H9 (cell line): Measurements from ENCODE around the gene FHIT. TPM values are rescaled to one million over a fixed set of nuclear protein-coding genes. Genes with fewer than 3 reads are reported as not detected.

Experiments
- DNase-seq: peaks from one replicate; pipeline ENCODE4 v3.0.0-alpha.2; 2017
- H2AFZ ChIP-seq: one replicate; pipeline ENCODE4 v1.6.1; 2013; ENCODE audit warnings: mild to moderate bottlenecking, low read length, control low read depth, moderate library complexity
- H2AK5ac ChIP-seq: 2 replicates; pipeline ENCODE4 v1.6.1; 2013; ENCODE audit warnings: low read length, control low read depth, mixed read lengths; ENCODE audit not compliant: insufficient read length
- H2BK120ac ChIP-seq: one replicate; pipeline ENCODE4 v1.6.1; 2013; ENCODE audit warnings: low read depth, mild to moderate bottlenecking, low read length, control low read depth, inconsistent platforms; ENCODE audit not compliant: poor library complexity, severe bottlenecking
- H2BK12ac ChIP-seq: 2 replicates; pipeline ENCODE4 v1.6.1; 2013; ENCODE audit warnings: low read length, control low read depth, mixed read lengths, low read depth; ENCODE audit not compliant: insufficient read length
- H2BK15ac ChIP-seq: 2 replicates; pipeline ENCODE4 v1.6.1; 2013; ENCODE audit warnings: low read depth, low read length, control low read depth
- H2BK20ac ChIP-seq: one replicate; pipeline ENCODE4 v1.6.1; 2013; ENCODE audit warnings: low read depth, mild to moderate bottlenecking, low read length, control low read depth, inconsistent platforms; ENCODE audit not compliant: poor library complexity, severe bottlenecking
- H2BK5ac ChIP-seq: 2 replicates; pipeline ENCODE4 v1.6.1; 2013; ENCODE audit warnings: low read length, control low read depth, mixed read lengths; ENCODE audit not compliant: insufficient read length
- H3K14ac ChIP-seq: 2 replicates; pipeline ENCODE4 v1.6.1; 2013; ENCODE audit warnings: low read length, control low read depth; ENCODE audit not compliant: insufficient read depth
- H3K18ac ChIP-seq: 2 replicates; pipeline ENCODE4 v1.6.1; 2013; ENCODE audit warnings: low read depth, mild to moderate bottlenecking, mixed read lengths, low read length, control low read depth; ENCODE audit not compliant: insufficient read length
- H3K23ac ChIP-seq: 2 replicates; pipeline ENCODE4 v1.6.1; 2013; ENCODE audit warnings: low read length, control low read depth, mixed read lengths, low read depth; ENCODE audit not compliant: insufficient read length
- H3K23me2 ChIP-seq: 2 replicates; pipeline ENCODE4 v1.6.1; 2013; ENCODE audit warnings: low read depth, mild to moderate bottlenecking, mixed read lengths, low read length, control low read depth; ENCODE audit not compliant: insufficient read length, poor library complexity, severe bottlenecking
- H3K27ac ChIP-seq: 2 replicates; pipeline ENCODE4 v1.5.1; 2013; ENCODE audit warnings: low read length, control low read depth, mixed read lengths, low read depth; ENCODE audit not compliant: insufficient read length
- H3K27me3 ChIP-seq: 2 replicates; pipeline ENCODE4 v1.6.1; 2013; ENCODE audit warnings: low read length, control low read depth, inconsistent platforms; ENCODE audit not compliant: insufficient read depth
- H3K4ac ChIP-seq: 2 replicates; pipeline ENCODE4 v1.6.1; 2013; ENCODE audit warnings: low read depth, mild to moderate bottlenecking, control low read depth, inconsistent platforms, low read length, moderate library complexity
- H3K4me1 ChIP-seq: 2 replicates; pipeline ENCODE4 v1.6.1; 2013; ENCODE audit warnings: low read length, control low read depth, inconsistent platforms; ENCODE audit not compliant: insufficient read depth
- H3K4me2 ChIP-seq: 2 replicates; pipeline ENCODE4 v1.6.1; 2013; ENCODE audit warnings: low read length, control low read depth, mixed read lengths; ENCODE audit not compliant: insufficient read length, insufficient read depth
- H3K56ac ChIP-seq: 2 replicates; pipeline ENCODE4 v1.6.1; 2013; ENCODE audit warnings: low read depth, mild to moderate bottlenecking, mixed read lengths, low read length, control low read depth; ENCODE audit not compliant: insufficient read length
- H3K79me1 ChIP-seq: 2 replicates; pipeline ENCODE4 v1.6.1; 2013; ENCODE audit warnings: low read depth, mild to moderate bottlenecking, moderate library complexity, low read length, control low read depth, inconsistent platforms; ENCODE audit not compliant: insufficient read depth, poor library complexity, severe bottlenecking
- H3K79me2 ChIP-seq: 2 replicates; pipeline ENCODE4 v1.6.1; 2013; ENCODE audit warnings: low read length, control low read depth, inconsistent platforms; ENCODE audit not compliant: insufficient read depth
- H3K9ac ChIP-seq: 2 replicates; pipeline ENCODE4 v1.6.1; 2013; ENCODE audit warnings: low read length, control low read depth, mixed read lengths; ENCODE audit not compliant: insufficient read length; ENCODE audit errors: extremely low read depth
- H3K9me3 ChIP-seq: one replicate; pipeline ENCODE4 v1.6.1; 2013; ENCODE audit warnings: low read depth, low read length, inconsistent platforms; ENCODE audit not compliant: control insufficient read depth
- H3T11ph ChIP-seq: one replicate; pipeline ENCODE4 v1.6.1; 2013; ENCODE audit warnings: mild to moderate bottlenecking, low read length, control low read depth, inconsistent platforms
- H4K20me1 ChIP-seq: one replicate; pipeline ENCODE4 v1.6.1; 2013; ENCODE audit not compliant: control insufficient read depth, insufficient read length, insufficient read depth
- H4K5ac ChIP-seq: 2 replicates; pipeline ENCODE4 v1.6.1; 2013; ENCODE audit warnings: low read depth, mild to moderate bottlenecking, mixed read lengths, low read length, control low read depth; ENCODE audit not compliant: insufficient read length
- H4K8ac ChIP-seq: replicated peaks from 2 replicates; pipeline ENCODE4 v1.6.1; 2013; ENCODE audit warnings: low read length, control low read depth, mixed read lengths, low read depth; ENCODE audit not compliant: insufficient read length
- H4K91ac ChIP-seq: 2 replicates; pipeline ENCODE4 v1.6.1; 2013; ENCODE audit warnings: low read depth, mild to moderate bottlenecking, moderate library complexity, mixed read lengths, low read length, control low read depth; ENCODE audit not compliant: insufficient read length
- H3K27ac Mint-ChIP-seq, 3 experiments: 2 replicates in 2 of 3; 3 replicates in 1 of 3; pipeline ENCODE4 v1.8.0; 2020 to 2021; ENCODE audit warnings: mixed read lengths in 3 of 3, mild to moderate bottlenecking in 1 of 3, moderate library complexity in 1 of 3
- H3K27me3 Mint-ChIP-seq: 2 replicates; pipeline ENCODE4 v1.8.0; 2021; ENCODE audit warnings: low read depth, mild to moderate bottlenecking, moderate library complexity, mixed read lengths
- H3K36me3 Mint-ChIP-seq, 3 experiments: 2 replicates in 2 of 3; 3 replicates in 1 of 3; pipeline ENCODE4 v1.8.0; 2020 to 2021; ENCODE audit warnings: low read depth in 3 of 3, mixed read lengths in 3 of 3; ENCODE audit not compliant: insufficient read depth in 1 of 3
- H3K4me1 Mint-ChIP-seq, 2 experiments: 2 replicates each; pipeline ENCODE4 v1.8.0; 2020; ENCODE audit warnings: mixed read lengths in 2 of 2
- H3K4me3 Mint-ChIP-seq, 2 experiments: 2 replicates in 1 of 2; 3 replicates in 1 of 2; pipeline ENCODE4 v1.8.0; 2020 to 2021; ENCODE audit warnings: mild to moderate bottlenecking in 2 of 2, mixed read lengths in 2 of 2, moderate library complexity in 1 of 2
- H3K9me3 Mint-ChIP-seq, 2 experiments: 2 replicates in 1 of 2; 3 replicates in 1 of 2; pipeline ENCODE4 v1.8.0; 2020; ENCODE audit warnings: mild to moderate bottlenecking in 2 of 2, mixed read lengths in 2 of 2, moderate library complexity in 1 of 2
- whole genome bisulfite sequencing: extraction: QIAGEN DNeasy Blood & Tissue Kit; methylation state at CpG from one replicate; pipeline ENCODE4 v1.1.7; 2013; ENCODE audit warnings: missing lambda C conversion rate, low lambda C conversion rate, mixed read lengths; ENCODE audit not compliant: insufficient read length; ENCODE audit errors: extremely low coverage; 5-methylcytosine and 5-hydroxymethylcytosine counted together
- total RNA-seq: library from RNA; stranded (reverse); gene quantifications from 2 replicates; pipeline ENCODE4 v1.2.1, GENCODE V29; 2021
- TF ChIP-seq, protein P1 (sequence below): fragments of 200-600 bp; sonication (generic); conservative IDR thresholded peaks from 3 replicates; pipeline ENCODE4 v1.8.0; 2021; ENCODE audit warnings: antibody characterized with exemption, mild to moderate bottlenecking

Gene FHIT
- total RNA-seq, 1 experiment from 2014 or later, result 3.0 TPM

DNA sequence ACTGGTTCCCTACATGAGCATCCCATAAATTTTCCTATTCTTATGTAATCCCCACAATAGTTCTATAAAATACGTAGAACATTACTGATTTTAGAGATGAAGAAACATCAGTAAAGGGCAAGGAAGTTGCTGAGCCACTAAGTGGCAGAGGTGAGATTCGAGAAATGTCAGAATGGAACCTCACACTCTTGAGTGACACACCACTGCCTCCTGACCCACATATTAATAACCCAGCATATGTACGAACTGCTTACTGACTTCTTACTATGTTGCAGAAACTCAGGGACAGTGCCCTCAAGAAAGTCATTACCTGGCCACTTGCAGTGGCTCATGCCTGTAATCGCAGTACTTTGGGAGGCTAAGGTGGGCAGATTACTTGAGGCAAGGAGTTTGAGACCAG, 1022.4 kb downstream of the FHIT start:
- Histone ChIP-seq H3K18ac (no peak overlapping the region), H3K4me2 (no peak overlapping the region), H2BK5ac (no peak overlapping the region), H2AFZ (no peak overlapping the region), H3K79me2 (no peaks in the 10 kb centered on the region), H3K56ac (no peak overlapping the region), H4K5ac (no peak overlapping the region), H3K79me1 (no peaks in the 10 kb centered on the region), H2BK12ac (no peak overlapping the region), H3K4me1 (no peaks in the 10 kb centered on the region), H3K23ac (no peak overlapping the region), H3K23me2 (no peaks in the 10 kb centered on the region), H3K14ac (no peak overlapping the region), H4K8ac (no peak overlapping the region), H4K20me1 (no peaks in the 10 kb centered on the region), H2BK20ac (no peak overlapping the region), H4K91ac (no peak overlapping the region), H2BK15ac (no peak overlapping the region), H3K27ac (no peak overlapping the region), H3K9ac (no peak overlapping the region), H2AK5ac (no peak overlapping the region), H3K4ac (no peak overlapping the region), H3K9me3 (no peaks in the 10 kb centered on the region), H3K27me3 (no peaks in the 10 kb centered on the region), H2BK120ac (no peak overlapping the region), H3T11ph (no peak overlapping the region)
- Mint-ChIP-seq H3K36me3 (no peaks in the 10 kb centered on the region; a peak in 4 of 7 replicates), H3K27me3 (no peaks in the 10 kb centered on the region; the same call in 1 of the 2 replicates), H3K4me1 (0 out of 4 replicates have a peak, but pooled peaks cover 0 to under 1% of the 10 kb centered on the region in 2 experiments), H3K4me3 (no peak overlapping the region), H3K9me3 (peaks cover 0 to 4% of the 10 kb centered on the region in 2 experiments; a peak in 2 of 5 replicates), H3K27ac (no peak overlapping the region)
- no peak for DNase-seq
- WGBS, result no CpG with 5 or more reads among the region's 4 CpGs
- TF ChIP-seq, protein P1, sequence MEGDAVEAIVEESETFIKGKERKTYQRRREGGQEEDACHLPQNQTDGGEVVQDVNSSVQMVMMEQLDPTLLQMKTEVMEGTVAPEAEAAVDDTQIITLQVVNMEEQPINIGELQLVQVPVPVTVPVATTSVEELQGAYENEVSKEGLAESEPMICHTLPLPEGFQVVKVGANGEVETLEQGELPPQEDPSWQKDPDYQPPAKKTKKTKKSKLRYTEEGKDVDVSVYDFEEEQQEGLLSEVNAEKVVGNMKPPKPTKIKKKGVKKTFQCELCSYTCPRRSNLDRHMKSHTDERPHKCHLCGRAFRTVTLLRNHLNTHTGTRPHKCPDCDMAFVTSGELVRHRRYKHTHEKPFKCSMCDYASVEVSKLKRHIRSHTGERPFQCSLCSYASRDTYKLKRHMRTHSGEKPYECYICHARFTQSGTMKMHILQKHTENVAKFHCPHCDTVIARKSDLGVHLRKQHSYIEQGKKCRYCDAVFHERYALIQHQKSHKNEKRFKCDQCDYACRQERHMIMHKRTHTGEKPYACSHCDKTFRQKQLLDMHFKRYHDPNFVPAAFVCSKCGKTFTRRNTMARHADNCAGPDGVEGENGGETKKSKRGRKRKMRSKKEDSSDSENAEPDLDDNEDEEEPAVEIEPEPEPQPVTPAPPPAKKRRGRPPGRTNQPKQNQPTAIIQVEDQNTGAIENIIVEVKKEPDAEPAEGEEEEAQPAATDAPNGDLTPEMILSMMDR, result no peak
